Testis (tissue), 3 donors: ENCODE measurements around the gene MOBP. TPM values are rescaled to one million over a fixed set of nuclear protein-coding genes. Genes with fewer than 3 reads are reported as not detected.

Source experiments
- DNase-seq: peaks from one replicate; pipeline ENCODE4 v3.0.0-alpha.2; 2019
- H3K27ac ChIP-seq, 2 donors: fragments of 200-600 bp; sonication (generic); one replicate each; pipeline ENCODE4 v1.5.1; 2019
- H3K27me3 ChIP-seq: fragments of 200-600 bp; sonication (generic); one replicate; pipeline ENCODE4 v1.5.1; 2019
- H3K36me3 ChIP-seq: fragments of 200-600 bp; sonication (generic); one replicate; pipeline ENCODE4 v1.5.1; 2017; ENCODE audit warnings: low read depth; ENCODE audit errors: missing control alignments
- H3K4me1 ChIP-seq: fragments of 200-600 bp; sonication (generic); one replicate; pipeline ENCODE4 v1.5.1; 2019
- H3K4me3 ChIP-seq, 2 donors: fragments of 200-600 bp; sonication (generic); one replicate each; pipeline ENCODE4 v1.5.1; 2017 to 2019
- H3K9me3 ChIP-seq: fragments of 200-600 bp; sonication (generic); one replicate; pipeline ENCODE4 v1.5.1; 2017
- POLR2A ChIP-seq: fragments of 450-650 bp; IDR thresholded peaks from one replicate; pipeline ENCODE4 v1.6.1; 2017; ENCODE audit warnings: antibody characterized with exemption, mild to moderate bottlenecking, moderate library complexity
- WGBS, 2 donors: methylation state at CpG; one replicate each; pipeline ENCODE4 v1.1.5; 2018; 5-methylcytosine and 5-hydroxymethylcytosine counted together
- intact Hi-C: fragments of 100-400 bp; cut with DNase I; formaldehyde crosslinking; loops from one replicate; pipeline ENCODE4 v1.15.1; 2023; ENCODE audit warnings: low total_unique reads
- polyA plus RNA-seq: library from polyadenylated mRNA; stranded (reverse); fragments of 350-450 nt; fragmentation: Illumina TruSeq; extraction: RNeasy Lipid Tissue Mini Kit (QIAGEN cat#74804); gene quantifications from one replicate; pipeline ENCODE4 v1.2.3, GENCODE V29; 2014; ENCODE audit warnings: low read depth, low replicate concordance; ENCODE audit not compliant: insufficient read depth
- total RNA-seq, 2 donors: library from RNA; depleted of rRNA; stranded (reverse); fragments of >200 nt; gene quantifications; one replicate each; pipeline ENCODE4 v1.2.3, GENCODE V29; 2016
- TF ChIP-seq, protein P1 (sequence below), 3 experiments: fragments of 450-650 bp in 2 of 3; fragments of 200-600 bp in 1 of 3; sonication (generic) in 1 of 3; IDR thresholded peaks; one replicate each; pipeline ENCODE4 v1.5.1; 2016 to 2019; ENCODE audit warnings: antibody characterized with exemption in 3 of 3, mild to moderate bottlenecking in 2 of 3, moderate library complexity in 1 of 3

Gene MOBP
- total and polyA plus RNA-seq, 3 donors from 2014 or later, result 5.6 to 19.5 (median 8.5) TPM

DNA sequence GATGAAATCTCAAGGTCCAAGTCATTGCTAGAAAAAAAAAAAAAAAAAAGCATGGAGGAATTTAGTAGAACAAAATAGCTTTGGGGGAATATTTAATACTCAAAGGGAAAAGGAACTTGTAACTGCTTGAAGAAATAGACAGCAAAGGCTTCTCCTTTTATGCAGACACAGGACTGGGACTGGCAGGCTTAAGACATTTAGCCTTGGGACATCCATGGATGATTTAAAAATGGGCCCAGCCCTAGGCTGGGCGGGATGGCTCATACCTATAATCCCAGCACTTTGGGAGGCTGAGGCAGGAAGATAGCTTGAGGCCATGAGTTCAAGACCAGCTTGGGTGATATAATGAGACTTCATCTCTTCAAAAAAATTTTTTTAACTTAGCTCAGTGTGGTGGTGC lies 41.2 kb upstream of the MOBP start:
- DNase-seq, result no peak
- Histone ChIP-seq H3K27ac (no peak overlapping the region), H3K27me3 (no peaks in the 10 kb centered on the region), H3K4me3 (no peak overlapping the region), H3K36me3 (no peaks in the 10 kb centered on the region), H3K9me3 (no peaks in the 10 kb centered on the region), H3K4me1 (no peaks in the 10 kb centered on the region)
- intact Hi-C loops, result no loop called here
- no peak for TF ChIP-seq POLR2A
- TF ChIP-seq, protein P1, sequence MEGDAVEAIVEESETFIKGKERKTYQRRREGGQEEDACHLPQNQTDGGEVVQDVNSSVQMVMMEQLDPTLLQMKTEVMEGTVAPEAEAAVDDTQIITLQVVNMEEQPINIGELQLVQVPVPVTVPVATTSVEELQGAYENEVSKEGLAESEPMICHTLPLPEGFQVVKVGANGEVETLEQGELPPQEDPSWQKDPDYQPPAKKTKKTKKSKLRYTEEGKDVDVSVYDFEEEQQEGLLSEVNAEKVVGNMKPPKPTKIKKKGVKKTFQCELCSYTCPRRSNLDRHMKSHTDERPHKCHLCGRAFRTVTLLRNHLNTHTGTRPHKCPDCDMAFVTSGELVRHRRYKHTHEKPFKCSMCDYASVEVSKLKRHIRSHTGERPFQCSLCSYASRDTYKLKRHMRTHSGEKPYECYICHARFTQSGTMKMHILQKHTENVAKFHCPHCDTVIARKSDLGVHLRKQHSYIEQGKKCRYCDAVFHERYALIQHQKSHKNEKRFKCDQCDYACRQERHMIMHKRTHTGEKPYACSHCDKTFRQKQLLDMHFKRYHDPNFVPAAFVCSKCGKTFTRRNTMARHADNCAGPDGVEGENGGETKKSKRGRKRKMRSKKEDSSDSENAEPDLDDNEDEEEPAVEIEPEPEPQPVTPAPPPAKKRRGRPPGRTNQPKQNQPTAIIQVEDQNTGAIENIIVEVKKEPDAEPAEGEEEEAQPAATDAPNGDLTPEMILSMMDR (IDR thresholded peaks at IDR 0.05), result no peak
- WGBS, 2 donors, result 0 to 57% methylated on average over 1 of the region's 1 CpG

DNA sequence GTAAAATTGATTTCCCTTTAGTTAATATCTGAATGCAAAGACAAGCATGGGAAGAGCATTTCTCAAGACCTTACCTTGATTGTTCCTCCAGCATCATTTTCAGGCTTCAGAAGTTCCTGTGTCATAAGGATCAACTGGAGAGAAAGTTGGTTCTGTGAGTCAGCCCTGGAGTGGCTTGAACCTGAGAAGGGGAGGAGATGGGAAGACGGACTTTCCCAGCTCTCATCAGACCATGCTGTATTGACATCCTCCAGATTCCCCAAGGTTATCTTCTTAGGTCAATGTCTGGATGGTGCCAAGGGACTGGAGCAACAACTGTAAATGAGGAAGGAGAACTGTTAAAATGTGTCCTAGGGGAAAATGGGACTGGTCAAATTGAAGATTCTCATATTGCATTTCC lies 40.0 kb upstream of the MOBP start:
- 84 to 86% methylated on average over 1 of the region's 1 CpG for WGBS, 2 donors
- Histone ChIP-seq H3K36me3 (no peaks in the 10 kb centered on the region), H3K4me3 (no peak overlapping the region), H3K27me3 (no peaks in the 10 kb centered on the region), H3K4me1 (no peaks in the 10 kb centered on the region), H3K9me3 (no peaks in the 10 kb centered on the region), H3K27ac (no peak overlapping the region)
- TF ChIP-seq, protein P1 (IDR thresholded peaks at IDR 0.05), result no peak
- no peak for TF ChIP-seq POLR2A
- DNase-seq, result no peak
- intact Hi-C loops, result no loop called here

DNA sequence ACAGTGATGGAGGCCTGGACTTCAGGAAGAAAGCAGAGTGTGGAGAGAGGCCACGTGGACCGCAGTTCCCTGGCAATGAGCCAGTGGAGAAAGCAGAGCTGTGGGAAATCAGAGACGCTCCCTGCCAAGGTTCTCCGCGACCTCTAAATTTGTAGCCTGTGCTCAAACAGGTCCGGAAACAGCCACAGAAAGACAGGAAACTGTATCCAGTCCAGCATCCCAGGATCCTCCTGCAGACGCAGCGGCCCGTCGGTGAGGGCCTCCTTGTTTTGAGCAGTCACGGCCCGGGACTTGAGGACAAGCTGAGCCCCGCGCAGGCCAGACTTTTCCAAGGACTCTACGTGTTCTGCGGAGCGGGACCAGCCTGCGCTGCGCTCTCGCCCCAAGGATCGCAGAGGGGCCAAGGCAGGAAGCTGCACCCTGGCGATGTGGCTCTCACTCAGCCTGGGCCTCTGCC lies 38.7 kb upstream of the MOBP start:
- H3K36me3 ChIP-seq, result no peaks in the 10 kb centered on the region
- no peak for TF ChIP-seq POLR2A
- TF ChIP-seq, protein P1 (IDR thresholded peaks at IDR 0.05), result no peak
- H3K27ac ChIP-seq, result no peak overlapping the region
- H3K4me3 ChIP-seq, result no peak overlapping the region
- H3K27me3 ChIP-seq, result no peaks in the 10 kb centered on the region
- H3K9me3 ChIP-seq, result no peaks in the 10 kb centered on the region
- intact Hi-C loops, result no loop called here
- H3K4me1 ChIP-seq, result no peaks in the 10 kb centered on the region
- WGBS, 2 donors, result 8 to 40% methylated on average over 7 to 21 of the region's 22 CpGs
- no peak for DNase-seq

- no peaks in the 10 kb centered on the region for H3K36me3 ChIP-seq
- no peaks in the 10 kb centered on the region for H3K4me1 ChIP-seq
- TF ChIP-seq POLR2A, result no peak
- TF ChIP-seq, protein P1 (IDR thresholded peaks at IDR 0.05), result no peak
- no peaks in the 10 kb centered on the region for H3K27me3 ChIP-seq
- no peaks in the 10 kb centered on the region for H3K9me3 ChIP-seq
- intact Hi-C loops, result no loop called here
- DNase-seq, result no peak
- H3K27ac ChIP-seq, result no peak overlapping the region
- 73 to 74% methylated on average over 11 of the region's 11 CpGs for WGBS, 2 donors
- no peak overlapping the region for H3K4me3 ChIP-seq
These were observed 38.0 kb upstream of the MOBP start for GRCh38 chr3:39429466-39429865.

- intact Hi-C loops, result no loop called here
- DNase-seq, result no peak
- no peak for TF ChIP-seq POLR2A
- TF ChIP-seq, protein P1 (IDR thresholded peaks at IDR 0.05), result no peak
- WGBS, 2 donors, result 80 to 91% methylated on average over 5 of the region's 5 CpGs
- Histone ChIP-seq H3K4me3 (no peak overlapping the region), H3K9me3 (no peaks in the 10 kb centered on the region), H3K4me1 (no peaks in the 10 kb centered on the region), H3K36me3 (no peaks in the 10 kb centered on the region), H3K27ac (no peak overlapping the region), H3K27me3 (no peaks in the 10 kb centered on the region)
These were observed 35.1 kb upstream of the MOBP start for GRCh38 chr3:39432342-39432741.
